Adrenal gland (tissue), 12 donors: ENCODE data around the gene MAST4. TPM values are rescaled to one million over a fixed set of nuclear protein-coding genes. Genes with fewer than 3 reads are reported as not detected.

ENCODE experiments used
- DNase-seq, 7 donors: peaks; one replicate each; pipeline ENCODE4 v3.0.0-alpha.2; 2019 to 2020
- H3K27ac ChIP-seq, 5 donors: fragments of 200-600 bp; sonication (generic) in 4 of 5; 1 replicate in 3 of 5; 2 replicates in 2 of 5; pipeline versions ENCODE4 v1.5.1 to v1.8.0; 2016 to 2020; ENCODE audit warnings: mild to moderate bottlenecking in 1 of 5
- H3K27me3 ChIP-seq: fragments of 200-600 bp; 2 replicates; pipeline ENCODE4 v1.8.0; 2021
- H3K36me3 ChIP-seq, 2 donors: fragments of 200-600 bp; replicated peaks in 1 of 2; 1 replicate in 1 of 2; 2 replicates in 1 of 2; pipeline versions ENCODE4 v1.5.1 to v1.8.0; 2018 to 2022
- H3K4me1 ChIP-seq, 2 donors: fragments of 200-600 bp; replicated peaks in 1 of 2; 1 replicate in 1 of 2; 2 replicates in 1 of 2; pipeline versions ENCODE4 v1.5.1 to v1.8.0; 2018 to 2021
- H3K4me3 ChIP-seq, 4 donors: fragments of 200-600 bp; sonication (generic) in 3 of 4; one replicate each; pipeline ENCODE4 v1.5.1; 2016 to 2018
- H3K9me3 ChIP-seq, 3 donors: fragments of 200-600 bp; sonication (generic) in 1 of 3; replicated peaks in 1 of 3; 1 replicate in 2 of 3; 2 replicates in 1 of 3; pipeline versions ENCODE4 v1.5.1 to v1.8.0; 2016 to 2021
- POLR2A ChIP-seq, 2 donors: fragments of 450-650 bp; IDR thresholded peaks; one replicate each; pipeline ENCODE4 v1.6.1; 2017; ENCODE audit warnings: antibody characterized with exemption in 2 of 2, mild to moderate bottlenecking in 2 of 2, moderate library complexity in 1 of 2
- WGBS, 4 donors: extraction: QIAGEN DNeasy Blood & Tissue Kit in 2 of 4; methylation state at CpG; one replicate each; pipeline versions ENCODE4 v1.1.5 to v1.1.7; 2013 to 2017; 5-methylcytosine and 5-hydroxymethylcytosine counted together
- intact Hi-C, 2 donors: fragments of 100-400 bp; cut with DNase I; formaldehyde crosslinking; loops; one replicate each; pipeline versions ENCODE4 v1.14.1 to v1.15.0; 2022 to 2023
- polyA plus RNA-seq, 3 donors: library from polyadenylated mRNA; stranded (reverse); fragments of 200-250 nt in 2 of 3; fragments of 350-450 nt in 1 of 3; fragmentation: Illumina TruSeq in 1 of 3; extraction: RNeasy Lipid Tissue Mini Kit (QIAGEN cat#74804) in 1 of 3; gene quantifications; one replicate each; pipeline ENCODE4 v1.2.3, GENCODE V29; 2013 to 2014
- total RNA-seq, 9 donors: library from RNA; depleted of rRNA in 4 of 9; stranded (reverse); fragments of >200 nt in 4 of 9; fragments of 120-200 nt in 1 of 9; fragmentation: NEBNext Ultra II Directional in 1 of 9; extraction: Animal tissue kit (Norgen Biotek cat#: 25700) in 1 of 9; gene quantifications; one replicate each; pipeline versions ENCODE4 v1.1.0 to v1.2.4, GENCODE V29; 2013 to 2023
- TF ChIP-seq, protein P1 (sequence below), 6 experiments: fragments of 450-650 bp in 4 of 6; fragments of 200-600 bp in 2 of 6; sonication (generic) in 1 of 6; IDR thresholded peaks; 1 replicate in 5 of 6; 2 replicates in 1 of 6; pipeline versions ENCODE4 v1.5.1 to v1.8.0; 2016 to 2021; ENCODE audit warnings: antibody characterized with exemption in 6 of 6, mild to moderate bottlenecking in 2 of 6, moderate library complexity in 1 of 6
- donor health status: healthy with polysubstance abuse.
- donor health status: Bipolar disorder and iron deficiency.
- donor health status: DM: yes; HTN: yes; CAD: no.
- donor health status: DM: no; HTN: no; CAD: no.
- donor health status: DM: no; HTN: no; CAD: no.
- donor health status: DM: yes; HTN: yes; CAD: no.

Gene MAST4
- total and polyA plus RNA-seq, 12 donors = 12.3 to 95.0 (median 42.8) TPM

GRCh38 chr5:66639037-66639436, 42.8 kb downstream of the MAST4 start:
- H3K4me1 ChIP-seq = peaks cover 25 to 27% of the 10 kb centered on the region in 2 donors
- no peak overlapping the region for H3K27ac ChIP-seq
- DNase-seq = no peak
- H3K4me3 ChIP-seq = no peak overlapping the region
- intact Hi-C loops = no loop called here
- TF ChIP-seq, protein P1, sequence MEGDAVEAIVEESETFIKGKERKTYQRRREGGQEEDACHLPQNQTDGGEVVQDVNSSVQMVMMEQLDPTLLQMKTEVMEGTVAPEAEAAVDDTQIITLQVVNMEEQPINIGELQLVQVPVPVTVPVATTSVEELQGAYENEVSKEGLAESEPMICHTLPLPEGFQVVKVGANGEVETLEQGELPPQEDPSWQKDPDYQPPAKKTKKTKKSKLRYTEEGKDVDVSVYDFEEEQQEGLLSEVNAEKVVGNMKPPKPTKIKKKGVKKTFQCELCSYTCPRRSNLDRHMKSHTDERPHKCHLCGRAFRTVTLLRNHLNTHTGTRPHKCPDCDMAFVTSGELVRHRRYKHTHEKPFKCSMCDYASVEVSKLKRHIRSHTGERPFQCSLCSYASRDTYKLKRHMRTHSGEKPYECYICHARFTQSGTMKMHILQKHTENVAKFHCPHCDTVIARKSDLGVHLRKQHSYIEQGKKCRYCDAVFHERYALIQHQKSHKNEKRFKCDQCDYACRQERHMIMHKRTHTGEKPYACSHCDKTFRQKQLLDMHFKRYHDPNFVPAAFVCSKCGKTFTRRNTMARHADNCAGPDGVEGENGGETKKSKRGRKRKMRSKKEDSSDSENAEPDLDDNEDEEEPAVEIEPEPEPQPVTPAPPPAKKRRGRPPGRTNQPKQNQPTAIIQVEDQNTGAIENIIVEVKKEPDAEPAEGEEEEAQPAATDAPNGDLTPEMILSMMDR (IDR thresholded peaks at IDR 0.05) = no peak
- TF ChIP-seq POLR2A (IDR thresholded peaks at IDR 0.05) = no peak
- H3K9me3 ChIP-seq = peaks cover 0 to 12% (median 0%) of the 10 kb centered on the region in 3 donors
- whole genome bisulfite sequencing, 4 donors = 77 to 87% (median 81%) methylated on average over 1 of the region's 1 CpG
- no peaks in the 10 kb centered on the region for H3K27me3 ChIP-seq
- no peaks in the 10 kb centered on the region for H3K36me3 ChIP-seq

DNA sequence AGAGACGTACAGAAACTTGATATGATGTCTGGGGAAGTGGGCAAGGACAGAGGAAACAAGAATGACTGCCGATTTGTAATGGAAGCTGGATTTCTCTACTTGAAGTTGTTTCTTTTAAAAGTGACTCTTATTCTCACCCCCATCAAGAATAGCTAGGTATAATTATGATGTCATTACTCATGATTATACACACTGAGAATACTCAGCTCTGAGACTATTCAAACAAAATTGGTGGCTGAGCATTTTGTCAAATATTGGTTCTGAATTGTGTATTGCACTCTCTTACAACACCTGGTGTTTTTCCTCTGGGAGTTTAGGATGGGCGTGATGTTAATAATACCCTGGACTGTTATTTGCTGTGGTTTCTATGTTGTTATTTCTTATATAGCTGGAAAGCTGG, 46.3 kb downstream of the MAST4 start:
- no peaks in the 10 kb centered on the region for H3K27me3 ChIP-seq
- WGBS, 4 donors = 87 to 95% (median 91%) methylated on average over 3 of the region's 3 CpGs
- no peak overlapping the region for H3K27ac ChIP-seq
- no peak for DNase-seq
- H3K4me1 ChIP-seq = peaks cover 22 to 30% of the 10 kb centered on the region in 2 donors
- intact Hi-C loops = no loop called here
- peaks cover 0 to 7% (median 0%) of the 10 kb centered on the region in 3 donors for H3K9me3 ChIP-seq
- no peak overlapping the region for H3K4me3 ChIP-seq
- no peaks in the 10 kb centered on the region for H3K36me3 ChIP-seq
- TF ChIP-seq, protein P1 (IDR thresholded peaks at IDR 0.05) = no peak
- TF ChIP-seq POLR2A (IDR thresholded peaks at IDR 0.05) = no peak

DNA sequence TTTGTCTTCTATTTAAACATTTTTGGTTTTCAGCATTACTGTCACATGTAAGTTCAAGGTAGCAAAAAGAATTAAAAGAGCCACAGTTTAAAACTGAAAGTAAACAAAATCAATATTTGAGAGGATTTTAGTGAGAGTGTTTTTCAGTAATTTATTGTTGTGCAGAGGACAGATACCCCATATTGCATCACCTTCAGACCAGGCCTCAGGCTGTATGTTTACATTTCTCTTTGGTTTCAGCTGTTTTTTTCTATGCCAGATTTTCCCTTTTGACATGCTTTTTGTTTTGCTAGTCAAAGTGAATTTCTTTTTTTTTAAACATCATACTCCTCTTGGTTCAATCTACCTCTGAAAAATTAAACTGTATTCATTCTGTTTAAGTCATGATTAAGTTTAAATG, 47.2 kb downstream of the MAST4 start:
- H3K27me3 ChIP-seq = no peaks in the 10 kb centered on the region
- peaks cover 0 to 7% (median 0%) of the 10 kb centered on the region in 3 donors for H3K9me3 ChIP-seq
- H3K4me3 ChIP-seq = no peak overlapping the region
- no peak for DNase-seq
- H3K4me1 ChIP-seq = peaks cover 20 to 23% of the 10 kb centered on the region in 2 donors
- no peaks in the 10 kb centered on the region for H3K36me3 ChIP-seq
- TF ChIP-seq, protein P1 (IDR thresholded peaks at IDR 0.05) = no peak
- no peak for TF ChIP-seq POLR2A (IDR thresholded peaks at IDR 0.05)
- intact Hi-C loops = no loop called here
- no peak overlapping the region for H3K27ac ChIP-seq

- Histone ChIP-seq H3K4me1 (peaks cover 20 to 23% of the 10 kb centered on the region in 2 donors), H3K36me3 (no peaks in the 10 kb centered on the region), H3K9me3 (peaks cover 0 to 7% (median 0%) of the 10 kb centered on the region in 3 donors), H3K27me3 (no peaks in the 10 kb centered on the region), H3K4me3 (no peak overlapping the region), H3K27ac (no peak overlapping the region)
- DNase-seq = no peak
- intact Hi-C loops = no loop called here
- TF ChIP-seq, protein P1 (IDR thresholded peaks at IDR 0.05) = no peak
- no peak for TF ChIP-seq POLR2A (IDR thresholded peaks at IDR 0.05)
These were observed 47.9 kb downstream of the MAST4 start for GRCh38 chr5:66644111-66644510.
